HFFc6 (cell line): Measurements from ENCODE around the gene PRKG1. TPM values are rescaled to one million over a fixed set of nuclear protein-coding genes. Genes with fewer than 3 reads are reported as not detected.

Source experiments
- DNase-seq: peaks from one replicate; pipeline ENCODE4 v3.0.0-alpha.2; 2018
- H3K27ac Mint-ChIP-seq: 2 replicates; pipeline ENCODE4 v1.8.0; 2020; ENCODE audit warnings: mild to moderate bottlenecking, mixed read lengths
- H3K27me3 Mint-ChIP-seq: 2 replicates; pipeline ENCODE4 v1.8.0; 2021; ENCODE audit warnings: mild to moderate bottlenecking, moderate library complexity, mixed read lengths; ENCODE audit not compliant: insufficient read depth
- H3K36me3 Mint-ChIP-seq: 2 replicates; pipeline ENCODE4 v1.8.0; 2021; ENCODE audit warnings: low read depth, mixed read lengths
- H3K4me1 Mint-ChIP-seq: 2 replicates; pipeline ENCODE4 v1.8.0; 2020; ENCODE audit warnings: low read depth, mixed read lengths
- H3K4me3 Mint-ChIP-seq: 2 replicates; pipeline ENCODE4 v1.8.0; 2020; ENCODE audit warnings: mild to moderate bottlenecking, moderate library complexity, mixed read lengths
- H3K9me3 Mint-ChIP-seq: 2 replicates; pipeline ENCODE4 v1.8.0; 2020; ENCODE audit warnings: mild to moderate bottlenecking, mixed read lengths
- CTCF ChIP-seq: fragments of 200-600 bp; sonication (generic); IDR thresholded peaks from 2 replicates; pipeline ENCODE4 v1.5.0; 2021; ENCODE audit warnings: antibody characterized with exemption, mild to moderate bottlenecking
- total RNA-seq, 6 experiments: library from RNA; stranded (reverse); fragmentation: NEBNext Ultra II Directional; extraction: Animal tissue kit (Norgen Biotek cat#: 25700); gene quantifications; 2 replicates in 1 of 6; 3 replicates in 5 of 6; pipeline ENCODE4 v1.2.3, GENCODE V29; 2021

PRKG1 gene
- total RNA-seq, 6 experiments from 2014 or later = 9.3 to 10.1 (median 9.8) TPM

GRCh38 chr10:51121861-51122260 lies 47.6 kb downstream of the PRKG1 start:
- H3K9me3 Mint-ChIP-seq = 0 out of 2 replicates have a peak, but pooled peaks cover 3% of the 10 kb centered on the region
- no peak overlapping the region for H3K4me3 Mint-ChIP-seq
- no peaks in the 10 kb centered on the region for H3K27me3 Mint-ChIP-seq
- peaks cover 20% of the 10 kb centered on the region for H3K4me1 Mint-ChIP-seq
- DNase-seq = no peak
- 0 out of 2 replicates have a peak, but pooled peaks cover 4% of the 10 kb centered on the region for H3K36me3 Mint-ChIP-seq
- H3K27ac Mint-ChIP-seq = no peak overlapping the region
- TF ChIP-seq CTCF = no peak

GRCh38 chr10:51124852-51125251 lies 50.6 kb downstream of the PRKG1 start:
- 0 out of 2 replicates have a peak, but pooled peaks cover 5% of the 10 kb centered on the region for H3K9me3 Mint-ChIP-seq
- H3K4me1 Mint-ChIP-seq = peaks cover under 1% of the 10 kb centered on the region; the same call in 1 of the 2 replicates
- no peaks in the 10 kb centered on the region for H3K27me3 Mint-ChIP-seq
- H3K4me3 Mint-ChIP-seq = no peak overlapping the region
- TF ChIP-seq CTCF = no peak
- 0 out of 2 replicates have a peak, but pooled peaks cover 8% of the 10 kb centered on the region for H3K36me3 Mint-ChIP-seq
- H3K27ac Mint-ChIP-seq = no peak overlapping the region
- DNase-seq = no peak

- Mint-ChIP-seq H3K4me3 (no peak overlapping the region), H3K27ac (no peak overlapping the region)
Observed at GRCh38 chr10:51125518-51125917, 51.2 kb downstream of the PRKG1 start.

GRCh38 chr10:51129946-51130544 lies 55.8 kb downstream of the PRKG1 start:
- no peak for TF ChIP-seq CTCF
- Mint-ChIP-seq H3K27me3 (no peaks in the 10 kb centered on the region), H3K9me3 (0 out of 2 replicates have a peak, but pooled peaks cover 5% of the 10 kb centered on the region), H3K4me1 (peaks cover 7% of the 10 kb centered on the region; the same call in 1 of the 2 replicates), H3K4me3 (peak overlapping the region; percentile 5), H3K36me3 (0 out of 2 replicates have a peak, but pooled peaks cover 8% of the 10 kb centered on the region), H3K27ac (peak overlapping the region; percentile 3; the same call in 1 of the 2 replicates)
- DNase-seq = no peak

More at GRCh38 chr10:51125518-51125917, 51.2 kb downstream of the PRKG1 start:
- H3K27me3 Mint-ChIP-seq = no peaks in the 10 kb centered on the region
- no peak for DNase-seq
- 0 out of 2 replicates have a peak, but pooled peaks cover 5% of the 10 kb centered on the region for H3K9me3 Mint-ChIP-seq
- 0 out of 2 replicates have a peak, but pooled peaks cover 8% of the 10 kb centered on the region for H3K36me3 Mint-ChIP-seq
- peaks cover 7% of the 10 kb centered on the region; the same call in 1 of the 2 replicates for H3K4me1 Mint-ChIP-seq
- TF ChIP-seq CTCF = no peak

- peak overlapping the region; percentile 9 for H3K27ac Mint-ChIP-seq
- no peak for TF ChIP-seq CTCF
- H3K9me3 Mint-ChIP-seq = no peaks in the 10 kb centered on the region
- H3K27me3 Mint-ChIP-seq = no peaks in the 10 kb centered on the region
- peak; percentile 3 for DNase-seq
- H3K4me1 Mint-ChIP-seq = peaks cover 15% of the 10 kb centered on the region; the same call in 1 of the 2 replicates
- peak overlapping the region; percentile 2; the same call in 1 of the 2 replicates for H3K4me3 Mint-ChIP-seq
- no peaks in the 10 kb centered on the region for H3K36me3 Mint-ChIP-seq
Observed at GRCh38 chr10:51137756-51138529, 63.7 kb downstream of the PRKG1 start.
